Stomach (tissue), 4 donors: ENCODE results near the gene COL18A1.

ENCODE experiments used
- CTCF ChIP-seq, 7 experiments: fragments of 450-650 bp in 4 of 7; fragments of 200-600 bp in 3 of 7; sonication (generic) in 3 of 7; IDR thresholded peaks; one replicate each; pipeline ENCODE4 v1.5.1; 2016 to 2019; ENCODE audit warnings: antibody characterized with exemption in 7 of 7, control low read depth in 2 of 7, mild to moderate bottlenecking in 1 of 7
- EP300 ChIP-seq: sonication (generic); formaldehyde crosslinking; IDR thresholded peaks from one replicate; pipeline ENCODE4 v1.6.1; 2017; ENCODE audit warnings: antibody characterized with exemption
- POLR2A ChIP-seq, 4 donors: fragments of 450-650 bp; IDR thresholded peaks; one replicate each; pipeline ENCODE4 v1.6.1; 2016; ENCODE audit warnings: antibody characterized with exemption in 4 of 4, control low read depth in 2 of 4, mild to moderate bottlenecking in 1 of 4, moderate library complexity in 1 of 4

- TF ChIP-seq CTCF (IDR thresholded peaks at IDR 0.05) (no peak), EP300 (no peak), POLR2A (IDR thresholded peaks at IDR 0.05) (no peak)
Measured at GRCh38 chr21:45534636-45535331, 129.8 kb downstream of the COL18A1 start.
